ENCODE data around the gene ARHGEF9. TPM values are rescaled to one million over a fixed set of nuclear protein-coding genes. Genes with fewer than 3 reads are reported as not detected.
"Not testable (repeated sequence)": the region's sequence is repeated elsewhere in the genome, so short reads cannot be mapped to it uniquely, and the experiment has no call there.

Gene ARHGEF9
- total RNA-seq, 2 experiments from 2014 or later, result 21.9 to 23.9 TPM

- peaks cover 30% of the 10 kb centered on the region for H3K36me3 Mint-ChIP-seq (ENCODE audit: low read depth)
- DNase-seq, result no peak
- CTCF ChIA-PET, result no interaction called here
- no peak overlapping the region for H3K27ac Mint-ChIP-seq
- no peaks in the 10 kb centered on the region for H3K9me3 Mint-ChIP-seq
- no peak overlapping the region for H3K4me3 Mint-ChIP-seq
- no peaks in the 10 kb centered on the region for H3K4me1 Mint-ChIP-seq
- no peaks in the 10 kb centered on the region for H3K27me3 Mint-ChIP-seq
- POLR2A ChIA-PET, result no interaction called here
Observed at GRCh38 chrX:63679432-63679831, 105.6 kb downstream of the ARHGEF9 start.

GRCh38 chrX:63675716-63676115 lies 109.3 kb downstream of the ARHGEF9 start:
- Mint-ChIP-seq H3K4me1 (no peaks in the 10 kb centered on the region), H3K27ac (no peak overlapping the region), H3K27me3 (no peaks in the 10 kb centered on the region), H3K36me3 (ENCODE audit: low read depth) (peaks cover 37% of the 10 kb centered on the region), H3K4me3 (no peak overlapping the region), H3K9me3 (no peaks in the 10 kb centered on the region)
- ChIA-PET CTCF (no interaction called here), POLR2A (no interaction called here)
- no peak for DNase-seq

GRCh38 chrX:63673896-63674295 lies 111.1 kb downstream of the ARHGEF9 start:
- Mint-ChIP-seq H3K9me3 (no peaks in the 10 kb centered on the region), H3K4me3 (no peak overlapping the region), H3K4me1 (no peaks in the 10 kb centered on the region), H3K36me3 (ENCODE audit: low read depth) (peaks cover 33% of the 10 kb centered on the region), H3K27ac (no peak overlapping the region), H3K27me3 (no peaks in the 10 kb centered on the region)
- no peak for DNase-seq
- CTCF ChIA-PET, result no interaction called here
- POLR2A ChIA-PET, result no interaction called here

GRCh38 chrX:63664741-63665140 lies 120.3 kb downstream of the ARHGEF9 start:
- peaks cover 22% of the 10 kb centered on the region for H3K36me3 Mint-ChIP-seq (ENCODE audit: low read depth)
- H3K27ac Mint-ChIP-seq, result no peak overlapping the region
- ChIA-PET POLR2A (no interaction called here), CTCF (no interaction called here)
- no peaks in the 10 kb centered on the region for H3K27me3 Mint-ChIP-seq
- no peak overlapping the region for H3K4me3 Mint-ChIP-seq
- H3K9me3 Mint-ChIP-seq, result no peaks in the 10 kb centered on the region
- no peak for DNase-seq
- H3K4me1 Mint-ChIP-seq, result no peaks in the 10 kb centered on the region

- POLR2A ChIA-PET, result no interaction called here
- H3K27me3 Mint-ChIP-seq, result no peaks in the 10 kb centered on the region
- H3K4me3 Mint-ChIP-seq, result no peak overlapping the region
- no peak overlapping the region for H3K27ac Mint-ChIP-seq
- no peaks in the 10 kb centered on the region for H3K9me3 Mint-ChIP-seq
- no peak for DNase-seq
- H3K4me1 Mint-ChIP-seq, result no peaks in the 10 kb centered on the region
- CTCF ChIA-PET, result no interaction called here
- H3K36me3 Mint-ChIP-seq (ENCODE audit: low read depth), result peaks cover 20% of the 10 kb centered on the region
Observed at GRCh38 chrX:63664083-63664482, 120.9 kb downstream of the ARHGEF9 start.

- Mint-ChIP-seq H3K4me1 (no peaks in the 10 kb centered on the region), H3K9me3 (no peaks in the 10 kb centered on the region), H3K4me3 (no peak overlapping the region), H3K27ac (no peak overlapping the region), H3K27me3 (no peaks in the 10 kb centered on the region), H3K36me3 (ENCODE audit: low read depth) (peaks cover 21% of the 10 kb centered on the region)
- ChIA-PET POLR2A (no interaction called here), CTCF (no interaction called here)
- no peak for DNase-seq
Observed at GRCh38 chrX:63661676-63662075, 123.3 kb downstream of the ARHGEF9 start.

GRCh38 chrX:63658920-63659319 lies 126.1 kb downstream of the ARHGEF9 start:
- Mint-ChIP-seq H3K4me1 (no peaks in the 10 kb centered on the region), H3K4me3 (no peak overlapping the region), H3K36me3 (ENCODE audit: low read depth) (peaks cover 8% of the 10 kb centered on the region), H3K27ac (no peak overlapping the region), H3K27me3 (no peaks in the 10 kb centered on the region), H3K9me3 (no peaks in the 10 kb centered on the region)
- DNase-seq, result no peak
- ChIA-PET POLR2A (no interaction called here), CTCF (no interaction called here)

- Mint-ChIP-seq H3K4me1 (no peaks in the 10 kb centered on the region), H3K36me3 (ENCODE audit: low read depth) (peaks cover 11% of the 10 kb centered on the region), H3K9me3 (no peaks in the 10 kb centered on the region), H3K4me3 (no peak overlapping the region), H3K27ac (no peak overlapping the region), H3K27me3 (no peaks in the 10 kb centered on the region)
- DNase-seq, result no peak
- ChIA-PET CTCF (no interaction called here), POLR2A (no interaction called here)
Observed at GRCh38 chrX:63657821-63658220, 127.2 kb downstream of the ARHGEF9 start.

- H3K27me3 Mint-ChIP-seq, result no peaks in the 10 kb centered on the region
- H3K27ac Mint-ChIP-seq, result no peak overlapping the region
- DNase-seq, result no peak
- ChIA-PET POLR2A (no interaction called here), CTCF (no interaction called here)
- H3K36me3 Mint-ChIP-seq (ENCODE audit: low read depth), result peaks cover 12% of the 10 kb centered on the region
- no peaks in the 10 kb centered on the region for H3K4me1 Mint-ChIP-seq
- H3K9me3 Mint-ChIP-seq, result no peaks in the 10 kb centered on the region
- no peak overlapping the region for H3K4me3 Mint-ChIP-seq
Observed at GRCh38 chrX:63656871-63657580, 128.0 kb downstream of the ARHGEF9 start.

GRCh38 chrX:63652086-63652765 lies 132.8 kb downstream of the ARHGEF9 start:
- Mint-ChIP-seq H3K9me3 (no peaks in the 10 kb centered on the region), H3K27me3 (no peaks in the 10 kb centered on the region), H3K4me1 (no peaks in the 10 kb centered on the region), H3K36me3 (ENCODE audit: low read depth) (peaks cover 15% of the 10 kb centered on the region), H3K4me3 (no peak overlapping the region), H3K27ac (no peak overlapping the region)
- POLR2A ChIA-PET, result no interaction called here
- CTCF ChIA-PET, result no interaction called here
- DNase-seq, result no peak

GRCh38 chrX:63645748-63646147 lies 139.3 kb downstream of the ARHGEF9 start:
- POLR2A ChIA-PET, H3K4me1 Mint-ChIP-seq: not testable (repeated sequence)
- H3K36me3 Mint-ChIP-seq (ENCODE audit: low read depth), result peaks cover 12% of the 10 kb centered on the region

GRCh38 chrX:63635750-63636149 lies 149.3 kb downstream of the ARHGEF9 start:
- CTCF ChIA-PET, result no interaction called here
- Mint-ChIP-seq H3K4me3 (no peak overlapping the region), H3K36me3 (ENCODE audit: low read depth) (peaks cover 19% of the 10 kb centered on the region), H3K27me3 (no peaks in the 10 kb centered on the region), H3K27ac (no peak overlapping the region), H3K9me3 (no peaks in the 10 kb centered on the region), H3K4me1 (no peaks in the 10 kb centered on the region)
- no peak for DNase-seq
- POLR2A ChIA-PET, result no interaction called here

More at GRCh38 chrX:63645748-63646147, 139.3 kb downstream of the ARHGEF9 start:
- CTCF ChIA-PET, H3K27me3 Mint-ChIP-seq, H3K9me3 Mint-ChIP-seq, H3K27ac Mint-ChIP-seq, DNase-seq, H3K4me3 Mint-ChIP-seq: not testable (repeated sequence)

GRCh38 chrX:63613531-63614028 lies 171.4 kb downstream of the ARHGEF9 start:
- ChIA-PET CTCF (interaction anchor here (0.6 kb wide), 1 partner anchor 213 kb away, joined by 3 read pairs; no protein-coding TSS in a partner anchor), POLR2A (no interaction called here)
- H3K4me3 Mint-ChIP-seq, result no peak overlapping the region
- no peaks in the 10 kb centered on the region for H3K36me3 Mint-ChIP-seq (ENCODE audit: low read depth)
- H3K4me1 Mint-ChIP-seq, result no peaks in the 10 kb centered on the region
- no peaks in the 10 kb centered on the region for H3K9me3 Mint-ChIP-seq
- no peak overlapping the region for H3K27ac Mint-ChIP-seq
- no peaks in the 10 kb centered on the region for H3K27me3 Mint-ChIP-seq
- no peak for DNase-seq

- Mint-ChIP-seq H3K36me3 (ENCODE audit: low read depth) (no peaks in the 10 kb centered on the region), H3K27ac (no peak overlapping the region), H3K4me3 (no peak overlapping the region), H3K9me3 (no peaks in the 10 kb centered on the region), H3K4me1 (no peaks in the 10 kb centered on the region), H3K27me3 (no peaks in the 10 kb centered on the region)
- ChIA-PET POLR2A (no interaction called here), CTCF (interaction anchor here (0.6 kb wide), 1 partner anchor 978 kb away, joined by 3 read pairs; no protein-coding TSS in a partner anchor)
- DNase-seq, result no peak
Observed at GRCh38 chrX:63585936-63586335, 199.1 kb downstream of the ARHGEF9 start.
